PC-3 (cell line): ENCODE data around the gene TPM4. TPM values are rescaled to one million over a fixed set of nuclear protein-coding genes. Genes with fewer than 3 reads are reported as not detected.

Experiments used
- ATAC-seq: fragments of 200-7000 bp; cut with Tn5 transposase; 2 replicates; pipeline ENCODE4 v1.9.1; 2020; ENCODE audit warnings: mild to moderate bottlenecking, moderate library complexity
- BruUV-seq: library from RNA; stranded (reverse); fragments of 400-500 nt; replicated peaks from 2 replicates; lab custom pipeline; 2021; lab: Mats Ljungman, UMichigan
- CTCF ChIA-PET: fragments of 300-600 bp; sonication (Branson Sonifier 250); formaldehyde crosslinking; loops from one replicate; lab custom pipeline; 2022; ENCODE audit warnings: antibody characterized with exemption; lab: Charles Lee
- POLR2A ChIA-PET: fragments of 300-600 bp; sonication (Branson Sonifier 250); formaldehyde crosslinking; loops from one replicate; lab custom pipeline; 2022; ENCODE audit warnings: antibody characterized with exemption; ENCODE audit not compliant: unreplicated experiment; lab: Charles Lee
- DNase-seq: peaks from one replicate; pipeline ENCODE4 v3.0.0-alpha.2; 2015
- H2AFZ ChIP-seq: fragments of 300-600 bp; sonication (generic); 2 replicates; pipeline ENCODE4 v1.6.0; 2016; ENCODE audit warnings: antibody characterized with exemption, low read length
- H3F3A ChIP-seq: fragments of 300-600 bp; sonication (generic); one replicate; pipeline ENCODE4 v1.6.0; 2017; ENCODE audit warnings: antibody characterized with exemption, low read length, control low read depth, mild to moderate bottlenecking; ENCODE audit not compliant: unreplicated experiment
- H3K27ac ChIP-seq: fragments of 300-600 bp; sonication (generic); 2 replicates; pipeline ENCODE4 v1.5.1; 2016; ENCODE audit warnings: mild to moderate bottlenecking, low read length
- H3K27me3 ChIP-seq: fragments of 300-600 bp; sonication (generic); 2 replicates; pipeline ENCODE4 v1.6.1; 2016; ENCODE audit warnings: low read length, mixed read lengths
- H3K36me3 ChIP-seq: fragments of 300-600 bp; sonication (generic); 2 replicates; pipeline ENCODE4 v1.6.1; 2016; ENCODE audit warnings: low read depth, mixed run types, low read length, mixed read lengths
- H3K4me1 ChIP-seq: fragments of 300-600 bp; sonication (generic); 2 replicates; pipeline ENCODE4 v1.5.1; 2016; ENCODE audit warnings: low read length; ENCODE audit not compliant: insufficient read depth
- H3K4me2 ChIP-seq: fragments of 300-600 bp; sonication (generic); 2 replicates; pipeline ENCODE4 v1.6.0; 2016; ENCODE audit warnings: low read length
- H3K4me3 ChIP-seq: fragments of 300-600 bp; sonication (generic); 2 replicates; pipeline ENCODE4 v1.5.1; 2016; ENCODE audit warnings: mild to moderate bottlenecking, low read length, mixed read lengths
- H3K79me2 ChIP-seq: fragments of 300-600 bp; sonication (generic); 2 replicates; pipeline ENCODE4 v1.6.1; 2017; ENCODE audit warnings: low read length, mixed read lengths
- H3K9ac ChIP-seq: fragments of 300-600 bp; sonication (generic); 2 replicates; pipeline ENCODE4 v1.6.0; 2016; ENCODE audit warnings: mild to moderate bottlenecking, low read length
- H3K9me2 ChIP-seq: fragments of 300-600 bp; sonication (generic); replicated peaks from 2 replicates; pipeline ENCODE4 v1.6.1; 2016; ENCODE audit warnings: mixed run types, low read length, mixed read lengths
- H3K9me3 ChIP-seq: fragments of 300-600 bp; sonication (generic); 2 replicates; pipeline ENCODE4 v1.6.1; 2016; ENCODE audit warnings: low read length, mixed read lengths
- H4K20me1 ChIP-seq: fragments of 300-600 bp; sonication (generic); 2 replicates; pipeline ENCODE4 v1.6.1; 2016; ENCODE audit warnings: low read length, mixed read lengths
- CTCF ChIP-seq: fragments of 300-600 bp; sonication (generic); conservative IDR thresholded peaks from 2 replicates; pipeline ENCODE4 v1.5.1; 2017; ENCODE audit warnings: antibody characterized with exemption, low read depth, mild to moderate bottlenecking, low read length
- EZH2 ChIP-seq: fragments of 300-600 bp; sonication (generic); IDR thresholded peaks from one replicate; pipeline ENCODE4 v1.6.1; 2017; ENCODE audit warnings: antibody characterized with exemption, mild to moderate bottlenecking, low read length; ENCODE audit not compliant: unreplicated experiment
- EZH2phosphoT487 ChIP-seq: fragments of 300-600 bp; sonication (generic); IDR thresholded peaks from 2 replicates; pipeline ENCODE4 v1.6.1; 2018; ENCODE audit warnings: mild to moderate bottlenecking, antibody characterized with exemption, low read length, borderline replicate concordance
- intact Hi-C: fragments of 100-400 bp; cut with micrococcal nuclease; formaldehyde crosslinking; loops from 2 replicates; pipeline ENCODE4 v1.9.0; 2023
- total RNA-seq: library from RNA; depleted of rRNA; stranded (reverse); fragments of >200 nt; gene quantifications from 2 replicates; pipeline ENCODE4 v1.2.3, GENCODE V29; 2014

Gene TPM4
- total RNA-seq, 1 experiment from 2014 or later = 135 TPM

- no peak for ATAC-seq
These were observed 49.6 kb downstream of the TPM4 start for GRCh38 chr19:16125737-16126495.

GRCh38 chr19:16127080-16127479 is 50.8 kb downstream of the TPM4 start:
- DNase-seq = no peak
- Histone ChIP-seq H2AFZ (no peak overlapping the region), H3K79me2 (no peaks in the 10 kb centered on the region), H3K36me3 (peaks cover 73% of the 10 kb centered on the region), H4K20me1 (no peaks in the 10 kb centered on the region), H3K9me3 (no peaks in the 10 kb centered on the region), H3K9ac (no peak overlapping the region), H3K4me1 (no peaks in the 10 kb centered on the region), H3K9me2 (no peaks in the 10 kb centered on the region), H3K27me3 (no peaks in the 10 kb centered on the region), H3K4me3 (no peak overlapping the region), H3K27ac (no peak overlapping the region), H3K4me2 (no peak overlapping the region), H3F3A (no peaks in the 10 kb centered on the region)
- POLR2A ChIA-PET = no interaction called here
- no TSS peak for BruUV-seq
- CTCF ChIA-PET = no interaction called here
- intact Hi-C loops = no loop called here
- TF ChIP-seq EZH2phosphoT487 (no peak), CTCF (no peak), EZH2 (no peak)
- ATAC-seq = no peak

More at GRCh38 chr19:16125737-16126495, 49.6 kb downstream of the TPM4 start:
- Histone ChIP-seq H3K9me3 (no peaks in the 10 kb centered on the region), H3K4me3 (no peak overlapping the region), H4K20me1 (no peaks in the 10 kb centered on the region), H3F3A (no peaks in the 10 kb centered on the region), H3K4me2 (no peak overlapping the region), H3K79me2 (no peaks in the 10 kb centered on the region), H3K27me3 (no peaks in the 10 kb centered on the region), H3K9me2 (no peaks in the 10 kb centered on the region), H3K4me1 (no peaks in the 10 kb centered on the region), H3K9ac (no peak overlapping the region), H3K36me3 (peaks cover 72% of the 10 kb centered on the region), H2AFZ (no peak overlapping the region), H3K27ac (no peak overlapping the region)
- DNase-seq = no peak
- BruUV-seq = no TSS peak
- CTCF ChIA-PET = interaction anchor here (0.5 kb wide), 1 partner anchor 50 kb away, joined by 3 read pairs; the partner anchor contains the start of gene TPM4
- TF ChIP-seq EZH2 (no peak), EZH2phosphoT487 (no peak), CTCF (no peak)
- intact Hi-C loops = no loop called here
- POLR2A ChIA-PET = no interaction called here

DNA sequence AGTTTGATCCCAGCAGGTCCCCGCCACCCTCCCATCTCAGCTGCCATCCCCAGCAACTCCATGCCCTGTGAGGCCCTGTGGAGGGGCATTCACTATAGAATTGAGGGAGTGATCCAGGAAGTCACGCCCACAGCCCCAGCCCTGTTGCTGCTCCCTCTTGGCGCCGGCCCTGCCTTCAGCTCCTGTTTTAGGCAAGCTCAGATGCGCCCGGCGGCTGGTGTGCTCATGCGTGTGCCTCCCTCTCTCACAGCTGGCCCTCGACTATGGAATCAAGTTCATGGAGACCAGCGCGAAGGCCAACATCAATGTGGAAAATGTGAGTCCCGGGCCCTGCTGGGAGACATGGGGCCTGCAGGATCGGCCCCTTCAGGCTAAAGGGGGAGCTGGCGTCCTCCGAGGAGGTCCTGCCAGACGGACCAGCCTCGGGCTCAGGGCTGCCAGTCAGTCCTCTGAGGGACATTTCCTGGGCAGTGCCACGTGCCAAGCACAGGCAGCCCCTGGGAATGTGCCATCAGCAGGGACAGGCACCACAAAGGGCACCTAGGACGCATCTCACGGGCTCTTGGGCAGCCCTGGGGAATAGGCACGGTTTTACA is 51.6 kb downstream of the TPM4 start:
- Histone ChIP-seq H3K9me2 (no peaks in the 10 kb centered on the region), H3K4me1 (no peaks in the 10 kb centered on the region), H3K79me2 (no peaks in the 10 kb centered on the region), H3K9me3 (no peaks in the 10 kb centered on the region), H3K4me2 (no peak overlapping the region), H3K36me3 (peaks cover 77% of the 10 kb centered on the region), H4K20me1 (no peaks in the 10 kb centered on the region), H2AFZ (no peak overlapping the region), H3F3A (no peaks in the 10 kb centered on the region), H3K4me3 (no peak overlapping the region), H3K27me3 (no peaks in the 10 kb centered on the region), H3K9ac (no peak overlapping the region), H3K27ac (no peak overlapping the region)
- TF ChIP-seq EZH2phosphoT487 = no peak
- TF ChIP-seq CTCF = no peak
- no peak for TF ChIP-seq EZH2
- ATAC-seq = no peak
- intact Hi-C loops = no loop called here
- no peak for DNase-seq
- CTCF ChIA-PET = no interaction called here
- BruUV-seq = no TSS peak
- POLR2A ChIA-PET = interaction anchor here (0.6 kb wide), 1 partner anchor 67 kb away, joined by 3 read pairs; no protein-coding TSS in a partner anchor
